HG03095 (cell line): Measurements from ENCODE around the gene AKAP11.

Experiments
- ATAC-seq: cut with Tn5 transposase; IDR thresholded peaks from one replicate; pipeline ENCODE4 v1.9.1; 2021; ENCODE audit warnings: moderate library complexity; ENCODE audit not compliant: unreplicated experiment

AKAP11 gene

GRCh38 chr13:42274386-42275097 lies 2.6 kb downstream of the AKAP11 start:
- ATAC-seq: no peak

GRCh38 chr13:42275098-42275471 lies 3.1 kb downstream of the AKAP11 start:
- ATAC-seq: no peak

GRCh38 chr13:42275506-42275905 lies 3.6 kb downstream of the AKAP11 start:
- ATAC-seq: no peak

- no peak for ATAC-seq
Observed at GRCh38 chr13:42276683-42277082, 4.7 kb downstream of the AKAP11 start.

- ATAC-seq: no peak
Observed at GRCh38 chr13:42277618-42278276, 5.8 kb downstream of the AKAP11 start.

- no peak for ATAC-seq
Observed at GRCh38 chr13:42279080-42279479, 7.1 kb downstream of the AKAP11 start.

- no peak for ATAC-seq
Observed at GRCh38 chr13:42279986-42280385, 8.0 kb downstream of the AKAP11 start.

GRCh38 chr13:42280537-42280936 lies 8.6 kb downstream of the AKAP11 start:
- no peak for ATAC-seq

GRCh38 chr13:42283574-42283973 lies 11.6 kb downstream of the AKAP11 start:
- no peak for ATAC-seq

GRCh38 chr13:42284068-42284467 lies 12.1 kb downstream of the AKAP11 start:
- no peak for ATAC-seq

- no peak for ATAC-seq
Observed at GRCh38 chr13:42298392-42298791, 26.4 kb downstream of the AKAP11 start.

GRCh38 chr13:42305503-42305902 lies 33.6 kb downstream of the AKAP11 start:
- ATAC-seq: no peak

- no peak for ATAC-seq
Observed at GRCh38 chr13:42307461-42307860, 35.5 kb downstream of the AKAP11 start.

- ATAC-seq: no peak
Observed at GRCh38 chr13:42312817-42313431, 41.0 kb downstream of the AKAP11 start.

- no peak for ATAC-seq
Observed at GRCh38 chr13:42318570-42318969, 46.6 kb downstream of the AKAP11 start.

GRCh38 chr13:42320375-42320787 lies 48.4 kb downstream of the AKAP11 start:
- no peak for ATAC-seq

GRCh38 chr13:42322806-42323205 lies 50.9 kb downstream of the AKAP11 start:
- no peak for ATAC-seq

GRCh38 chr13:42324704-42325103 lies 52.8 kb downstream of the AKAP11 start:
- no peak for ATAC-seq

GRCh38 chr13:42327725-42328124 lies 55.8 kb downstream of the AKAP11 start:
- ATAC-seq: no peak

GRCh38 chr13:42328672-42329071 lies 56.7 kb downstream of the AKAP11 start:
- no peak for ATAC-seq

GRCh38 chr13:42329239-42329638 lies 57.3 kb downstream of the AKAP11 start:
- ATAC-seq: no peak

GRCh38 chr13:42331009-42331408 lies 59.1 kb downstream of the AKAP11 start:
- ATAC-seq: no peak
